HCT116 (cell line): ENCODE measurements around the gene LEMD1. TPM values are rescaled to one million over a fixed set of nuclear protein-coding genes. Genes with fewer than 3 reads are reported as not detected.

Source experiments
- ATAC-seq: fragments of 200-7000 bp; cut with Tn5 transposase; 2 replicates; pipeline ENCODE4 v1.9.1; 2020; ENCODE audit warnings: mild to moderate bottlenecking, moderate library complexity
- BruUV-seq: library from RNA; stranded (reverse); fragments of 400-500 nt; replicated peaks from 2 replicates; lab custom pipeline; 2021; lab: Mats Ljungman, UMichigan
- CTCF ChIA-PET: fragments of 300-600 bp; sonication (Branson Sonifier 250); formaldehyde crosslinking; loops from one replicate; lab custom pipeline; 2021; ENCODE audit warnings: antibody characterized with exemption; lab: Charles Lee
- POLR2A ChIA-PET: fragments of 300-600, 350-600 bp; sonication (Branson Sonifier 250); formaldehyde crosslinking; loops from one replicate; lab custom pipeline; 2021; ENCODE audit warnings: antibody characterized with exemption; lab: Charles Lee
- RAD21 ChIA-PET, 2 experiments: fragments of 300-600 bp; sonication (Branson Sonifier 250); formaldehyde crosslinking; loops; one replicate each; lab custom pipeline; 2023; ENCODE audit warnings: low total read pairs in 2 of 2; ENCODE audit not compliant: uncharacterized antibody in 2 of 2, unreplicated experiment in 2 of 2, low non-redundant PET in 1 of 2; lab: Charles Lee
- DNase-seq: peaks from one replicate; pipeline ENCODE4 v3.0.0-alpha.2; 2010; ENCODE audit warnings: low read depth, low spot score
- H2AFZ ChIP-seq: fragments of 200-600 bp; shearing (Covaris generic), sonication (generic); 2 replicates; pipeline ENCODE4 v1.6.1; 2017; ENCODE audit warnings: low read depth, mixed run types, mixed read lengths, antibody characterized with exemption, low read length; ENCODE audit not compliant: poor library complexity, severe bottlenecking
- H3K27ac ChIP-seq: 2 replicates; pipeline ENCODE4 v1.5.1; 2012; ENCODE audit warnings: low read depth, low read length
- H3K27me3 ChIP-seq: fragments of 200-600 bp; sonication (generic); 2 replicates; pipeline ENCODE4 v1.6.1; 2016; ENCODE audit warnings: mixed run types, low read length, mixed read lengths; ENCODE audit not compliant: insufficient read depth
- H3K36me3 ChIP-seq, 2 experiments: fragments of 200-500 bp in 1 of 2; fragments of 200-600 bp in 1 of 2; sonication (Bioruptor generic) in 1 of 2; sonication (generic) in 1 of 2; 2 replicates each; pipeline versions ENCODE4 v1.5.1 to v1.6.1; 2014 to 2016; ENCODE audit warnings: low read length in 2 of 2, inconsistent platforms in 1 of 2, mixed read lengths in 1 of 2, mixed run types in 1 of 2; ENCODE audit not compliant: insufficient read depth in 2 of 2, control insufficient read depth in 1 of 2
- H3K4me1 ChIP-seq, 2 experiments: fragments of 200-600 bp in 1 of 2; sonication (generic) in 1 of 2; 2 replicates each; pipeline versions ENCODE4 v1.5.1 to v1.6.1; 2012 to 2017; ENCODE audit warnings: low read length in 2 of 2, inconsistent platforms in 1 of 2, mild to moderate bottlenecking in 1 of 2, mixed read lengths in 1 of 2, mixed run types in 1 of 2, moderate library complexity in 1 of 2; ENCODE audit not compliant: insufficient read depth in 2 of 2, control insufficient read depth in 1 of 2
- H3K4me2 ChIP-seq: fragments of 200-600 bp; sonication (generic); 2 replicates; pipeline ENCODE4 v1.6.1; 2017; ENCODE audit warnings: mixed run types, low read length, mixed read lengths
- H3K4me3 ChIP-seq, 2 experiments: fragments of 200-600 bp in 1 of 2; sonication (generic) in 1 of 2; replicated peaks in 1 of 2; 2 replicates each; pipeline ENCODE4 v1.5.1; 2011 to 2016; ENCODE audit warnings: low read length in 2 of 2, control low read depth in 1 of 2, low read depth in 1 of 2, mild to moderate bottlenecking in 1 of 2, mixed read lengths in 1 of 2, mixed run types in 1 of 2
- H3K79me2 ChIP-seq: fragments of 200-600 bp; sonication (generic); 2 replicates; pipeline ENCODE4 v1.6.1; 2017; ENCODE audit warnings: mild to moderate bottlenecking, mixed run types, low read length, moderate library complexity, mixed read lengths; ENCODE audit not compliant: insufficient read depth
- H3K9ac ChIP-seq: fragments of 200-600 bp; sonication (generic); 2 replicates; pipeline ENCODE4 v1.6.1; 2016; ENCODE audit warnings: low read length, mixed read lengths
- H3K9me2 ChIP-seq: fragments of 200-600 bp; sonication (generic), shearing (Covaris generic); 2 replicates; pipeline ENCODE4 v1.6.1; 2017; ENCODE audit warnings: mixed run types, mild to moderate bottlenecking, moderate library complexity; ENCODE audit not compliant: insufficient read depth
- H3K9me3 ChIP-seq, 2 experiments: fragments of 200-500 bp in 1 of 2; fragments of 200-600 bp in 1 of 2; sonication (Bioruptor generic) in 1 of 2; sonication (generic) in 1 of 2; 2 replicates each; pipeline ENCODE4 v1.6.1; 2014 to 2017; ENCODE audit warnings: low read length in 2 of 2, mixed read lengths in 2 of 2, inconsistent platforms in 1 of 2, low read depth in 1 of 2, mild to moderate bottlenecking in 1 of 2, mixed run types in 1 of 2, moderate library complexity in 1 of 2; ENCODE audit not compliant: control insufficient read depth in 1 of 2, insufficient read depth in 1 of 2
- H4K20me1 ChIP-seq: fragments of 200-600 bp; sonication (generic), shearing (Covaris generic); 2 replicates; pipeline ENCODE4 v1.6.1; 2017; ENCODE audit warnings: mixed run types, mild to moderate bottlenecking, moderate library complexity; ENCODE audit not compliant: insufficient read depth
- CEBPB ChIP-seq: IDR thresholded peaks from 2 replicates; pipeline ENCODE4 v1.6.1; 2012; ENCODE audit warnings: low read depth
- EGR1 ChIP-seq: IDR thresholded peaks from 2 replicates; pipeline ENCODE4 v1.6.1; 2012; ENCODE audit warnings: low read depth
- EZH2phosphoT487 ChIP-seq: fragments of 200-600 bp; IDR thresholded peaks from 2 replicates; pipeline ENCODE4 v1.6.1; 2018; ENCODE audit warnings: antibody characterized with exemption, borderline replicate concordance
- FOSL1 ChIP-seq: IDR thresholded peaks from 2 replicates; pipeline ENCODE4 v1.6.1; 2012; ENCODE audit warnings: low read depth
- JUND ChIP-seq: IDR thresholded peaks from 2 replicates; pipeline ENCODE4 v1.6.1; 2012
- POLR2A ChIP-seq: IDR thresholded peaks from 2 replicates; pipeline ENCODE4 v1.7.0; 2011; ENCODE audit warnings: borderline replicate concordance; ENCODE audit not compliant: insufficient read depth, insufficient read length; ENCODE audit errors: extremely low read depth
- SRF ChIP-seq: IDR thresholded peaks from 2 replicates; pipeline ENCODE4 v1.6.1; 2012; ENCODE audit warnings: low read depth
- YY1 ChIP-seq: IDR thresholded peaks from 2 replicates; pipeline ENCODE4 v1.6.1; 2011; ENCODE audit warnings: low read length, low read depth, moderate library complexity, mild to moderate bottlenecking; ENCODE audit not compliant: insufficient replicate concordance; ENCODE audit errors: extremely low read depth
- ZBTB33 ChIP-seq: IDR thresholded peaks from 2 replicates; pipeline ENCODE4 v1.6.1; 2011; ENCODE audit warnings: mild to moderate bottlenecking, low read length, moderate library complexity; ENCODE audit not compliant: insufficient replicate concordance; ENCODE audit errors: extremely low read depth
- intact Hi-C: fragments of 100-400 bp; cut with micrococcal nuclease; formaldehyde crosslinking; loops from 2 replicates; pipeline ENCODE4 v1.10.0; 2022
- total RNA-seq: library from RNA; stranded (reverse); gene quantifications from one replicate; pipeline ENCODE4 v1.2.1, GENCODE V29; 2021; ENCODE audit not compliant: unreplicated experiment

The LEMD1 gene
- total RNA-seq, 1 experiment from 2014 or later = 11.9 TPM

- Histone ChIP-seq H3K79me2 (no peaks in the 10 kb centered on the region), H3K4me3 (no peak overlapping the region), H3K9ac (no peak overlapping the region), H3K4me1 (peaks cover 30 to 35% of the 10 kb centered on the region in 2 experiments), H3K27ac (no peak overlapping the region), H3K9me2 (no peaks in the 10 kb centered on the region), H3K4me2 (no peak overlapping the region), H3K36me3 (no peaks in the 10 kb centered on the region), H3K27me3 (no peaks in the 10 kb centered on the region), H2AFZ (no peak overlapping the region), H3K9me3 (no peaks in the 10 kb centered on the region), H4K20me1 (no peaks in the 10 kb centered on the region)
- BruUV-seq = no TSS peak
- ChIA-PET POLR2A (no interaction called here), RAD21 (no interaction called here), CTCF (interaction anchor here (1.1 to 1.6 kb wide), 2 partner anchors 18 to 113 kb away, joined by 3 to 4 read pairs; no protein-coding TSS in a partner anchor)
- TF ChIP-seq JUND (no peak), ZBTB33 (no peak), SRF (no peak), CEBPB (no peak), FOSL1 (no peak), EGR1 (no peak), EZH2phosphoT487 (no peak), POLR2A (no peak), YY1 (no peak)
- intact Hi-C loops = no loop called here
- DNase-seq (no peak), ATAC-seq (no peak)
Observed at GRCh38 chr1:205371871-205372660, 49.8 kb downstream of the LEMD1 start.
